WTC11 (cell line): ENCODE measurements around the gene CAMTA1. TPM values are rescaled to one million over a fixed set of nuclear protein-coding genes. Genes with fewer than 3 reads are reported as not detected.

Source experiments
- ATAC-seq: fragments of 200-7000 bp; cut with Tn5 transposase; 2 replicates; pipeline ENCODE4 v1.10.0; 2021; ENCODE audit warnings: mild to moderate bottlenecking, moderate library complexity
- CTCF ChIA-PET: fragments of 300-600 bp; sonication (Branson Sonifier 250); formaldehyde crosslinking; loops from one replicate; lab custom pipeline; 2021; ENCODE audit warnings: antibody characterized with exemption; lab: Charles Lee
- POLR2A ChIA-PET: fragments of 350-600 bp; sonication (Branson Sonifier 250); formaldehyde crosslinking; loops from one replicate; lab custom pipeline; 2021; ENCODE audit warnings: antibody characterized with exemption; lab: Charles Lee
- DNase-seq: peaks from one replicate; pipeline ENCODE4 v3.0.0; 2021; ENCODE audit warnings: low spot score
- H3K27ac Mint-ChIP-seq: 2 replicates; pipeline ENCODE4 v1.8.0; 2021; ENCODE audit warnings: mixed read lengths
- H3K27me3 Mint-ChIP-seq: 2 replicates; pipeline ENCODE4 v1.8.0; 2021; ENCODE audit warnings: low read depth, mild to moderate bottlenecking, moderate library complexity, mixed read lengths
- H3K36me3 Mint-ChIP-seq: 2 replicates; pipeline ENCODE4 v1.8.0; 2021; ENCODE audit warnings: mixed read lengths
- H3K4me1 Mint-ChIP-seq: 2 replicates; pipeline ENCODE4 v1.8.0; 2022; ENCODE audit warnings: mixed read lengths
- H3K4me3 Mint-ChIP-seq: 2 replicates; pipeline ENCODE4 v1.8.0; 2021; ENCODE audit warnings: mild to moderate bottlenecking, moderate library complexity, mixed read lengths
- H3K9me3 Mint-ChIP-seq: 2 replicates; pipeline ENCODE4 v1.8.0; 2021; ENCODE audit warnings: mixed read lengths
- ATF1 ChIP-seq: sonication (generic); formaldehyde crosslinking; IDR thresholded peaks from 2 replicates; pipeline ENCODE4 v1.8.1; 2023; ENCODE audit warnings: mild to moderate bottlenecking, moderate library complexity, missing genetic modification reagents
- ATF2 ChIP-seq: sonication (generic); formaldehyde crosslinking; IDR thresholded peaks from 2 replicates; pipeline ENCODE4 v1.8.1; 2022; ENCODE audit warnings: low read depth, missing genetic modification reagents, borderline replicate concordance
- CBFB ChIP-seq: sonication (generic); formaldehyde crosslinking; IDR thresholded peaks from 2 replicates; pipeline ENCODE4 v1.8.1; 2022; ENCODE audit warnings: mild to moderate bottlenecking, low read depth, missing genetic modification reagents
- CREB1 ChIP-seq: sonication (generic); formaldehyde crosslinking; IDR thresholded peaks from 2 replicates; pipeline ENCODE4 v1.8.0; 2023; ENCODE audit warnings: mild to moderate bottlenecking, missing genetic modification reagents
- E2F5 ChIP-seq: sonication (generic); formaldehyde crosslinking; IDR thresholded peaks from 2 replicates; pipeline ENCODE4 v1.8.1; 2022; ENCODE audit warnings: mild to moderate bottlenecking, moderate library complexity, missing genetic modification reagents
- ESRRA ChIP-seq: sonication (generic); formaldehyde crosslinking; IDR thresholded peaks from 2 replicates; pipeline ENCODE4 v1.8.1; 2022; ENCODE audit warnings: mild to moderate bottlenecking, missing genetic modification reagents, borderline replicate concordance
- ETV6 ChIP-seq: sonication (generic); formaldehyde crosslinking; IDR thresholded peaks from 2 replicates; pipeline ENCODE4 v1.8.1; 2022; ENCODE audit warnings: mild to moderate bottlenecking, missing genetic modification reagents
- FOXK1 ChIP-seq: sonication (generic); formaldehyde crosslinking; IDR thresholded peaks from 2 replicates; pipeline ENCODE4 v1.8.0; 2022; ENCODE audit warnings: mild to moderate bottlenecking, moderate library complexity, missing genetic modification reagents
- GTF2I ChIP-seq: fragments of 250-450 bp; sonication (Bioruptor Pico); conservative IDR thresholded peaks from 2 replicates; pipeline ENCODE4 v1.4.0; 2021; ENCODE audit warnings: mild to moderate bottlenecking
- HMGXB4 ChIP-seq: sonication (generic); formaldehyde crosslinking; IDR thresholded peaks from 2 replicates; pipeline ENCODE4 v1.8.1; 2023; ENCODE audit warnings: mild to moderate bottlenecking, moderate library complexity, missing genetic modification reagents
- IRF1 ChIP-seq: sonication (generic); formaldehyde crosslinking; IDR thresholded peaks from 2 replicates; pipeline ENCODE4 v1.8.0; 2023; ENCODE audit warnings: missing genetic modification reagents
- IRF2 ChIP-seq: sonication (generic); formaldehyde crosslinking; IDR thresholded peaks from 2 replicates; pipeline ENCODE4 v1.8.0; 2022; ENCODE audit warnings: low read depth, missing genetic modification reagents, borderline replicate concordance
- PRDM15 ChIP-seq: sonication (generic); formaldehyde crosslinking; IDR thresholded peaks from 2 replicates; pipeline ENCODE4 v1.8.0; 2022; ENCODE audit warnings: missing genetic modification reagents
- PRRX2 ChIP-seq: fragments of 250-450 bp; sonication (Bioruptor Pico); IDR thresholded peaks from 2 replicates; pipeline ENCODE4 v1.8.0; 2021; ENCODE audit warnings: mild to moderate bottlenecking
- ZBTB21 ChIP-seq: sonication (generic); formaldehyde crosslinking; IDR thresholded peaks from 2 replicates; pipeline ENCODE4 v1.8.1; 2023; ENCODE audit warnings: mild to moderate bottlenecking, missing genetic modification reagents, borderline replicate concordance
- ZBTB43 ChIP-seq: sonication (generic); formaldehyde crosslinking; IDR thresholded peaks from 2 replicates; pipeline ENCODE4 v1.8.1; 2023; ENCODE audit warnings: mild to moderate bottlenecking, missing genetic modification reagents
- ZNF121 ChIP-seq: sonication (generic); formaldehyde crosslinking; IDR thresholded peaks from 2 replicates; pipeline ENCODE4 v1.8.0; 2023; ENCODE audit warnings: missing genetic modification reagents
- ZNF138 ChIP-seq: sonication (generic); formaldehyde crosslinking; conservative IDR thresholded peaks from 2 replicates; pipeline ENCODE4 v1.8.1; 2022; ENCODE audit warnings: mild to moderate bottlenecking, moderate library complexity, missing genetic modification reagents
- ZNF263 ChIP-seq: sonication (generic); formaldehyde crosslinking; IDR thresholded peaks from 2 replicates; pipeline ENCODE4 v1.8.1; 2022; ENCODE audit warnings: low read depth, mild to moderate bottlenecking, moderate library complexity, missing genetic modification reagents
- ZNF396 ChIP-seq: fragments of 250-450 bp; sonication (Bioruptor Pico); IDR thresholded peaks from 2 replicates; pipeline ENCODE4 v1.8.0; 2021; ENCODE audit warnings: mild to moderate bottlenecking, moderate library complexity, borderline replicate concordance
- total RNA-seq: library from RNA; stranded (reverse); gene quantifications from 3 replicates; pipeline ENCODE4 v1.2.3, GENCODE V29; 2021

CAMTA1 gene
- total RNA-seq, 1 experiment from 2014 or later, result 86.4 TPM

GRCh38 chr1:7039590-7040220, 254.5 kb downstream of the CAMTA1 start (continued):
- no peak for TF ChIP-seq ATF1
- no peak for TF ChIP-seq IRF2 (CRISPR knock-in tag)
- TF ChIP-seq ESRRA (CRISPR knock-in tag), result no peak
- no peak for TF ChIP-seq IRF1 (CRISPR knock-in tag)
- TF ChIP-seq HMGXB4 (CRISPR knock-in tag), result no peak
- no peak for TF ChIP-seq ZNF138
- no peak for TF ChIP-seq FOXK1 (CRISPR knock-in tag)
- TF ChIP-seq ZNF121 (CRISPR knock-in tag), result no peak
- no peak for TF ChIP-seq CREB1

GRCh38 chr1:7040969-7041695, 255.9 kb downstream of the CAMTA1 start:
- ATAC-seq (no peak), DNase-seq (no peak)
- H3K9me3 Mint-ChIP-seq, result no peaks in the 10 kb centered on the region
- peaks cover 24% of the 10 kb centered on the region for H3K4me1 Mint-ChIP-seq
- H3K4me3 Mint-ChIP-seq, result no peak overlapping the region
- POLR2A ChIA-PET, result interaction anchor here (0.5 kb wide), 1 partner anchor 207 kb away, joined by 3 read pairs; no protein-coding TSS in a partner anchor
- H3K36me3 Mint-ChIP-seq, result no peaks in the 10 kb centered on the region
- TF ChIP-seq IRF1 (CRISPR knock-in tag), result no peak
- TF ChIP-seq ZBTB21 (CRISPR knock-in tag), result no peak
- TF ChIP-seq ZBTB43, result no peak
- no peak for TF ChIP-seq HMGXB4 (CRISPR knock-in tag)
- no peak for TF ChIP-seq ZNF263 (CRISPR knock-in tag)
- no peak for TF ChIP-seq CBFB (CRISPR knock-in tag)
- TF ChIP-seq PRRX2 (CRISPR knock-in tag), result no peak
- TF ChIP-seq ATF2 (CRISPR knock-in tag), result no peak
- no peak for TF ChIP-seq PRDM15 (CRISPR knock-in tag)
- TF ChIP-seq GTF2I, result no peak
- no peak for TF ChIP-seq IRF2 (CRISPR knock-in tag)
- no peak for TF ChIP-seq ETV6 (CRISPR knock-in tag)
- no peak for TF ChIP-seq E2F5 (CRISPR knock-in tag)
- TF ChIP-seq ZNF396 (CRISPR knock-in tag), result no peak
- no peaks in the 10 kb centered on the region for H3K27me3 Mint-ChIP-seq
- H3K27ac Mint-ChIP-seq, result no peak overlapping the region
- CTCF ChIA-PET, result interaction anchor here (1.5 to 5.0 kb wide), 6 partner anchors 19 to 169 kb away, joined by 13 to 134 read pairs (median 18); no protein-coding TSS in a partner anchor
